Measurements from ENCODE around the gene ANKRD2. TPM values are rescaled to one million over a fixed set of nuclear protein-coding genes. Genes with fewer than 3 reads are reported as not detected.

ANKRD2 gene
- total and polyA plus RNA-seq, 2 donors: 0.05 to 0.68 TPM

- Histone ChIP-seq H3K36me3 (ENCODE audit: control insufficient read depth in 2 of 2, insufficient read depth in 2 of 2, low read length in 1 of 2) (no peaks in the 10 kb centered on the region), H3K4me1 (ENCODE audit: control insufficient read depth in 2 of 2, insufficient read depth in 2 of 2, low read length in 2 of 2) (no peaks in the 10 kb centered on the region), H3K27me3 (ENCODE audit: control insufficient read depth in 2 of 2, insufficient read depth in 1 of 2, low read length in 1 of 2) (peaks cover 0 to 14% of the 10 kb centered on the region in 2 donors), H3K9me3 (ENCODE audit: control insufficient read depth in 2 of 2, insufficient read depth in 1 of 2, low read length in 1 of 2) (no peaks in the 10 kb centered on the region), H3K4me3 (ENCODE audit: low read length in 2 of 2) (no peak overlapping the region), H3K27ac (ENCODE audit: low read depth in 1 of 2, low read length in 1 of 2) (no peak overlapping the region)
- WGBS: 86% methylated on average over 9 of the region's 9 CpGs
- DNase-seq (ENCODE audit: low read depth in 6 of 9, low spot score in 9 of 9): no peak
These were observed 5.1 kb downstream of the ANKRD2 start for GRCh38 chr10:97577701-97578100.

GRCh38 chr10:97578171-97578844 lies 5.7 kb downstream of the ANKRD2 start:
- DNase-seq (ENCODE audit: low read depth in 6 of 9, low spot score in 9 of 9): no peak
- 81% methylated on average over 40 of the region's 40 CpGs for WGBS

GRCh38 chr10:97580421-97581367 lies 8.1 kb downstream of the ANKRD2 start:
- 91% methylated on average over 9 of the region's 9 CpGs for WGBS
- H3K4me3 ChIP-seq (ENCODE audit: low read length in 2 of 2): no peak overlapping the region
- no peaks in the 10 kb centered on the region for H3K4me1 ChIP-seq (ENCODE audit: control insufficient read depth in 2 of 2, insufficient read depth in 2 of 2, low read length in 2 of 2)
- H3K36me3 ChIP-seq (ENCODE audit: control insufficient read depth in 2 of 2, insufficient read depth in 2 of 2, low read length in 1 of 2): no peaks in the 10 kb centered on the region
- H3K27me3 ChIP-seq (ENCODE audit: control insufficient read depth in 2 of 2, insufficient read depth in 1 of 2, low read length in 1 of 2): peaks cover 0 to 14% of the 10 kb centered on the region in 2 donors
- H3K27ac ChIP-seq (ENCODE audit: low read depth in 1 of 2, low read length in 1 of 2): no peak overlapping the region
- H3K9me3 ChIP-seq (ENCODE audit: control insufficient read depth in 2 of 2, insufficient read depth in 1 of 2, low read length in 1 of 2): no peaks in the 10 kb centered on the region
- no peak for DNase-seq (ENCODE audit: low read depth in 6 of 9, low spot score in 9 of 9)

More at GRCh38 chr10:97578171-97578844, 5.7 kb downstream of the ANKRD2 start:
- no peak overlapping the region for H3K27ac ChIP-seq (ENCODE audit: low read depth in 1 of 2, low read length in 1 of 2)
- H3K4me1 ChIP-seq (ENCODE audit: control insufficient read depth in 2 of 2, insufficient read depth in 2 of 2, low read length in 2 of 2): no peaks in the 10 kb centered on the region
- H3K4me3 ChIP-seq (ENCODE audit: low read length in 2 of 2): no peak overlapping the region
- H3K36me3 ChIP-seq (ENCODE audit: control insufficient read depth in 2 of 2, insufficient read depth in 2 of 2, low read length in 1 of 2): no peaks in the 10 kb centered on the region
- H3K9me3 ChIP-seq (ENCODE audit: control insufficient read depth in 2 of 2, insufficient read depth in 1 of 2, low read length in 1 of 2): no peaks in the 10 kb centered on the region
- peaks cover 0 to 14% of the 10 kb centered on the region in 2 donors for H3K27me3 ChIP-seq (ENCODE audit: control insufficient read depth in 2 of 2, insufficient read depth in 1 of 2, low read length in 1 of 2)

GRCh38 chr10:97582169-97582568 lies 9.6 kb downstream of the ANKRD2 start:
- no peaks in the 10 kb centered on the region for H3K9me3 ChIP-seq (ENCODE audit: control insufficient read depth in 2 of 2, insufficient read depth in 1 of 2, low read length in 1 of 2)
- no peak overlapping the region for H3K27ac ChIP-seq (ENCODE audit: low read depth in 1 of 2, low read length in 1 of 2)
- H3K27me3 ChIP-seq (ENCODE audit: control insufficient read depth in 2 of 2, insufficient read depth in 1 of 2, low read length in 1 of 2): peaks cover 0 to 14% of the 10 kb centered on the region in 2 donors
- H3K4me3 ChIP-seq (ENCODE audit: low read length in 2 of 2): no peak overlapping the region
- H3K36me3 ChIP-seq (ENCODE audit: control insufficient read depth in 2 of 2, insufficient read depth in 2 of 2, low read length in 1 of 2): no peaks in the 10 kb centered on the region
- 97% methylated on average over 8 of the region's 8 CpGs for WGBS
- H3K4me1 ChIP-seq (ENCODE audit: control insufficient read depth in 2 of 2, insufficient read depth in 2 of 2, low read length in 2 of 2): no peaks in the 10 kb centered on the region
- no peak for DNase-seq (ENCODE audit: low read depth in 6 of 9, low spot score in 9 of 9)

GRCh38 chr10:97583476-97583875 lies 10.9 kb downstream of the ANKRD2 start:
- H3K4me3 ChIP-seq (ENCODE audit: low read length in 2 of 2): no peak overlapping the region
- no peaks in the 10 kb centered on the region for H3K36me3 ChIP-seq (ENCODE audit: control insufficient read depth in 2 of 2, insufficient read depth in 2 of 2, low read length in 1 of 2)
- WGBS: 96% methylated on average over 13 of the region's 13 CpGs
- H3K27me3 ChIP-seq (ENCODE audit: control insufficient read depth in 2 of 2, insufficient read depth in 1 of 2, low read length in 1 of 2): peaks cover 0 to 5% of the 10 kb centered on the region in 2 donors
- DNase-seq (ENCODE audit: low read depth in 6 of 9, low spot score in 9 of 9): no peak
- no peaks in the 10 kb centered on the region for H3K4me1 ChIP-seq (ENCODE audit: control insufficient read depth in 2 of 2, insufficient read depth in 2 of 2, low read length in 2 of 2)
- H3K27ac ChIP-seq (ENCODE audit: low read depth in 1 of 2, low read length in 1 of 2): no peak overlapping the region
- no peaks in the 10 kb centered on the region for H3K9me3 ChIP-seq (ENCODE audit: control insufficient read depth in 2 of 2, insufficient read depth in 1 of 2, low read length in 1 of 2)

- WGBS: 86% methylated on average over 5 of the region's 5 CpGs
- Histone ChIP-seq H3K36me3 (ENCODE audit: control insufficient read depth in 2 of 2, insufficient read depth in 2 of 2, low read length in 1 of 2) (no peaks in the 10 kb centered on the region), H3K27me3 (ENCODE audit: control insufficient read depth in 2 of 2, insufficient read depth in 1 of 2, low read length in 1 of 2) (no peaks in the 10 kb centered on the region), H3K4me1 (ENCODE audit: control insufficient read depth in 2 of 2, insufficient read depth in 2 of 2, low read length in 2 of 2) (no peaks in the 10 kb centered on the region), H3K27ac (ENCODE audit: low read depth in 1 of 2, low read length in 1 of 2) (no peak within 1 kb of the TSS), H3K4me3 (ENCODE audit: low read length in 2 of 2) (no peak within 1 kb of the TSS), H3K9me3 (ENCODE audit: control insufficient read depth in 2 of 2, insufficient read depth in 1 of 2, low read length in 1 of 2) (no peaks in the 10 kb centered on the region)
- DNase-seq (ENCODE audit: low read depth in 6 of 9, low spot score in 9 of 9): no peak
These were observed 11.7 kb downstream of the ANKRD2 start, which contains the start of gene HOGA1 for GRCh38 chr10:97584060-97584797. HOGA1 (plus strand) TSS chr10:97584389; CDS start chr10:97584704, 315 bp downstream.

- no peaks in the 10 kb centered on the region for H3K27me3 ChIP-seq (ENCODE audit: control insufficient read depth in 2 of 2, insufficient read depth in 1 of 2, low read length in 1 of 2)
- no peaks in the 10 kb centered on the region for H3K9me3 ChIP-seq (ENCODE audit: control insufficient read depth in 2 of 2, insufficient read depth in 1 of 2, low read length in 1 of 2)
- 97% methylated on average over 5 of the region's 5 CpGs for WGBS
- no peaks in the 10 kb centered on the region for H3K4me1 ChIP-seq (ENCODE audit: control insufficient read depth in 2 of 2, insufficient read depth in 2 of 2, low read length in 2 of 2)
- H3K36me3 ChIP-seq (ENCODE audit: control insufficient read depth in 2 of 2, insufficient read depth in 2 of 2, low read length in 1 of 2): no peaks in the 10 kb centered on the region
- H3K4me3 ChIP-seq (ENCODE audit: low read length in 2 of 2): no peak overlapping the region
- no peak for DNase-seq (ENCODE audit: low read depth in 6 of 9, low spot score in 9 of 9)
- no peak overlapping the region for H3K27ac ChIP-seq (ENCODE audit: low read depth in 1 of 2, low read length in 1 of 2)
These were observed 12.3 kb downstream of the ANKRD2 start for GRCh38 chr10:97584798-97585438.

GRCh38 chr10:97585439-97585811 lies 12.8 kb downstream of the ANKRD2 start:
- Histone ChIP-seq H3K4me1 (ENCODE audit: control insufficient read depth in 2 of 2, insufficient read depth in 2 of 2, low read length in 2 of 2) (no peaks in the 10 kb centered on the region), H3K36me3 (ENCODE audit: control insufficient read depth in 2 of 2, insufficient read depth in 2 of 2, low read length in 1 of 2) (no peaks in the 10 kb centered on the region), H3K9me3 (ENCODE audit: control insufficient read depth in 2 of 2, insufficient read depth in 1 of 2, low read length in 1 of 2) (no peaks in the 10 kb centered on the region), H3K4me3 (ENCODE audit: low read length in 2 of 2) (no peak overlapping the region), H3K27me3 (ENCODE audit: control insufficient read depth in 2 of 2, insufficient read depth in 1 of 2, low read length in 1 of 2) (no peaks in the 10 kb centered on the region), H3K27ac (ENCODE audit: low read depth in 1 of 2, low read length in 1 of 2) (no peak overlapping the region)
- 98% methylated on average over 5 of the region's 5 CpGs for WGBS
- DNase-seq (ENCODE audit: low read depth in 6 of 9, low spot score in 9 of 9): no peak
